HCT116 (cell line): ENCODE data around the gene PREP. TPM values are rescaled to one million over a fixed set of nuclear protein-coding genes. Genes with fewer than 3 reads are reported as not detected.
A peak's percentile ranks its signal among the peaks of the same experiment; 100 is the strongest.

Experiments used
- ATAC-seq: fragments of 200-7000 bp; cut with Tn5 transposase; 2 replicates; pipeline ENCODE4 v1.9.1; 2020; ENCODE audit warnings: mild to moderate bottlenecking, moderate library complexity
- BruUV-seq: library from RNA; stranded (reverse); fragments of 400-500 nt; replicated peaks from 2 replicates; lab custom pipeline; 2021; lab: Mats Ljungman, UMichigan
- CTCF ChIA-PET: fragments of 300-600 bp; sonication (Branson Sonifier 250); formaldehyde crosslinking; loops from one replicate; lab custom pipeline; 2021; ENCODE audit warnings: antibody characterized with exemption; lab: Charles Lee
- POLR2A ChIA-PET: fragments of 300-600, 350-600 bp; sonication (Branson Sonifier 250); formaldehyde crosslinking; loops from one replicate; lab custom pipeline; 2021; ENCODE audit warnings: antibody characterized with exemption; lab: Charles Lee
- RAD21 ChIA-PET, 2 experiments: fragments of 300-600 bp; sonication (Branson Sonifier 250); formaldehyde crosslinking; loops; one replicate each; lab custom pipeline; 2023; ENCODE audit warnings: low total read pairs in 2 of 2; ENCODE audit not compliant: uncharacterized antibody in 2 of 2, unreplicated experiment in 2 of 2, low non-redundant PET in 1 of 2; lab: Charles Lee
- DNase-seq: peaks from one replicate; pipeline ENCODE4 v3.0.0-alpha.2; 2010; ENCODE audit warnings: low read depth, low spot score
- H2AFZ ChIP-seq: fragments of 200-600 bp; shearing (Covaris generic), sonication (generic); 2 replicates; pipeline ENCODE4 v1.6.1; 2017; ENCODE audit warnings: low read depth, mixed run types, mixed read lengths, antibody characterized with exemption, low read length; ENCODE audit not compliant: poor library complexity, severe bottlenecking
- H3K27ac ChIP-seq: 2 replicates; pipeline ENCODE4 v1.5.1; 2012; ENCODE audit warnings: low read depth, low read length
- H3K27me3 ChIP-seq: fragments of 200-600 bp; sonication (generic); 2 replicates; pipeline ENCODE4 v1.6.1; 2016; ENCODE audit warnings: mixed run types, low read length, mixed read lengths; ENCODE audit not compliant: insufficient read depth
- H3K36me3 ChIP-seq, 2 experiments: fragments of 200-500 bp in 1 of 2; fragments of 200-600 bp in 1 of 2; sonication (Bioruptor generic) in 1 of 2; sonication (generic) in 1 of 2; 2 replicates each; pipeline versions ENCODE4 v1.5.1 to v1.6.1; 2014 to 2016; ENCODE audit warnings: low read length in 2 of 2, inconsistent platforms in 1 of 2, mixed read lengths in 1 of 2, mixed run types in 1 of 2; ENCODE audit not compliant: insufficient read depth in 2 of 2, control insufficient read depth in 1 of 2
- H3K4me1 ChIP-seq, 2 experiments: fragments of 200-600 bp in 1 of 2; sonication (generic) in 1 of 2; 2 replicates each; pipeline versions ENCODE4 v1.5.1 to v1.6.1; 2012 to 2017; ENCODE audit warnings: low read length in 2 of 2, inconsistent platforms in 1 of 2, mild to moderate bottlenecking in 1 of 2, mixed read lengths in 1 of 2, mixed run types in 1 of 2, moderate library complexity in 1 of 2; ENCODE audit not compliant: insufficient read depth in 2 of 2, control insufficient read depth in 1 of 2
- H3K4me2 ChIP-seq: fragments of 200-600 bp; sonication (generic); 2 replicates; pipeline ENCODE4 v1.6.1; 2017; ENCODE audit warnings: mixed run types, low read length, mixed read lengths
- H3K4me3 ChIP-seq, 2 experiments: fragments of 200-600 bp in 1 of 2; sonication (generic) in 1 of 2; replicated peaks in 1 of 2; 2 replicates each; pipeline ENCODE4 v1.5.1; 2011 to 2016; ENCODE audit warnings: low read length in 2 of 2, control low read depth in 1 of 2, low read depth in 1 of 2, mild to moderate bottlenecking in 1 of 2, mixed read lengths in 1 of 2, mixed run types in 1 of 2
- H3K79me2 ChIP-seq: fragments of 200-600 bp; sonication (generic); 2 replicates; pipeline ENCODE4 v1.6.1; 2017; ENCODE audit warnings: mild to moderate bottlenecking, mixed run types, low read length, moderate library complexity, mixed read lengths; ENCODE audit not compliant: insufficient read depth
- H3K9ac ChIP-seq: fragments of 200-600 bp; sonication (generic); 2 replicates; pipeline ENCODE4 v1.6.1; 2016; ENCODE audit warnings: low read length, mixed read lengths
- H3K9me2 ChIP-seq: fragments of 200-600 bp; sonication (generic), shearing (Covaris generic); 2 replicates; pipeline ENCODE4 v1.6.1; 2017; ENCODE audit warnings: mixed run types, mild to moderate bottlenecking, moderate library complexity; ENCODE audit not compliant: insufficient read depth
- H3K9me3 ChIP-seq, 2 experiments: fragments of 200-500 bp in 1 of 2; fragments of 200-600 bp in 1 of 2; sonication (Bioruptor generic) in 1 of 2; sonication (generic) in 1 of 2; 2 replicates each; pipeline ENCODE4 v1.6.1; 2014 to 2017; ENCODE audit warnings: low read length in 2 of 2, mixed read lengths in 2 of 2, inconsistent platforms in 1 of 2, low read depth in 1 of 2, mild to moderate bottlenecking in 1 of 2, mixed run types in 1 of 2, moderate library complexity in 1 of 2; ENCODE audit not compliant: control insufficient read depth in 1 of 2, insufficient read depth in 1 of 2
- H4K20me1 ChIP-seq: fragments of 200-600 bp; sonication (generic), shearing (Covaris generic); 2 replicates; pipeline ENCODE4 v1.6.1; 2017; ENCODE audit warnings: mixed run types, mild to moderate bottlenecking, moderate library complexity; ENCODE audit not compliant: insufficient read depth
- CEBPB ChIP-seq: IDR thresholded peaks from 2 replicates; pipeline ENCODE4 v1.6.1; 2012; ENCODE audit warnings: low read depth
- EGR1 ChIP-seq: IDR thresholded peaks from 2 replicates; pipeline ENCODE4 v1.6.1; 2012; ENCODE audit warnings: low read depth
- ELF1 ChIP-seq: IDR thresholded peaks from 2 replicates; pipeline ENCODE4 v1.6.1; 2012; ENCODE audit warnings: low read depth, borderline replicate concordance
- FOSL1 ChIP-seq: IDR thresholded peaks from 2 replicates; pipeline ENCODE4 v1.6.1; 2012; ENCODE audit warnings: low read depth
- JUND ChIP-seq: IDR thresholded peaks from 2 replicates; pipeline ENCODE4 v1.6.1; 2012
- POLR2A ChIP-seq: IDR thresholded peaks from 2 replicates; pipeline ENCODE4 v1.7.0; 2011; ENCODE audit warnings: borderline replicate concordance; ENCODE audit not compliant: insufficient read depth, insufficient read length; ENCODE audit errors: extremely low read depth
- RAD21 ChIP-seq: IDR thresholded peaks from 2 replicates; pipeline ENCODE4 v1.6.1; 2012; ENCODE audit warnings: low read depth, mild to moderate bottlenecking
- SIN3A ChIP-seq: IDR thresholded peaks from 2 replicates; pipeline ENCODE4 v1.6.1; 2012; ENCODE audit warnings: low read depth
- SP1 ChIP-seq: IDR thresholded peaks from 2 replicates; pipeline ENCODE4 v1.6.1; 2012; ENCODE audit warnings: low read depth
- SRF ChIP-seq: IDR thresholded peaks from 2 replicates; pipeline ENCODE4 v1.6.1; 2012; ENCODE audit warnings: low read depth
- TCF7L2 ChIP-seq: IDR thresholded peaks from 2 replicates; pipeline ENCODE4 v1.7.0; 2011; ENCODE audit warnings: borderline replicate concordance, inconsistent platforms; ENCODE audit not compliant: insufficient read depth, insufficient read length; ENCODE audit errors: extremely low read depth
- ZFX ChIP-seq: fragments of 450-650 bp; IDR thresholded peaks from 2 replicates; pipeline ENCODE4 v1.6.1; 2017
- ZNF274 ChIP-seq: fragments of 200-500 bp; sonication (Bioruptor generic); IDR thresholded peaks from 2 replicates; pipeline ENCODE4 v1.6.1; 2014; ENCODE audit warnings: mild to moderate bottlenecking, low read depth, low read length, inconsistent platforms
- intact Hi-C: fragments of 100-400 bp; cut with micrococcal nuclease; formaldehyde crosslinking; loops from 2 replicates; pipeline ENCODE4 v1.10.0; 2022
- total RNA-seq: library from RNA; stranded (reverse); gene quantifications from one replicate; pipeline ENCODE4 v1.2.1, GENCODE V29; 2021; ENCODE audit not compliant: unreplicated experiment
- TF ChIP-seq, protein P1 (sequence below): IDR thresholded peaks from 2 replicates; pipeline ENCODE4 v1.6.1; 2011; ENCODE audit warnings: mild to moderate bottlenecking, low read length, moderate library complexity; ENCODE audit not compliant: insufficient replicate concordance; ENCODE audit errors: extremely low read depth
- TF ChIP-seq, protein P2 (sequence below): IDR thresholded peaks from 2 replicates; pipeline ENCODE4 v1.6.1; 2012
- TF ChIP-seq, protein P3 (sequence below): IDR thresholded peaks from 2 replicates; pipeline ENCODE4 v1.6.1; 2012
- TF ChIP-seq, protein P4 (sequence below), 3 experiments: fragments of 200-600 bp in 1 of 3; sonication (generic) in 1 of 3; IDR thresholded peaks in 2 of 3; conservative IDR thresholded peaks in 1 of 3; 2 replicates each; pipeline ENCODE4 v1.5.1; 2012 to 2017; ENCODE audit warnings: low read depth in 2 of 3, low read length in 2 of 3, antibody characterized with exemption in 1 of 3, borderline replicate concordance in 1 of 3, control low read depth in 1 of 3, mild to moderate bottlenecking in 1 of 3, mixed read lengths in 1 of 3, mixed run types in 1 of 3, moderate library complexity in 1 of 3; ENCODE audit not compliant: insufficient read depth in 1 of 3
- TF ChIP-seq, protein P5 (sequence below): IDR thresholded peaks from 2 replicates; pipeline ENCODE4 v1.6.1; 2012; ENCODE audit warnings: low read depth

The PREP gene
- total RNA-seq, 1 experiment from 2014 or later = 53.5 TPM

DNA sequence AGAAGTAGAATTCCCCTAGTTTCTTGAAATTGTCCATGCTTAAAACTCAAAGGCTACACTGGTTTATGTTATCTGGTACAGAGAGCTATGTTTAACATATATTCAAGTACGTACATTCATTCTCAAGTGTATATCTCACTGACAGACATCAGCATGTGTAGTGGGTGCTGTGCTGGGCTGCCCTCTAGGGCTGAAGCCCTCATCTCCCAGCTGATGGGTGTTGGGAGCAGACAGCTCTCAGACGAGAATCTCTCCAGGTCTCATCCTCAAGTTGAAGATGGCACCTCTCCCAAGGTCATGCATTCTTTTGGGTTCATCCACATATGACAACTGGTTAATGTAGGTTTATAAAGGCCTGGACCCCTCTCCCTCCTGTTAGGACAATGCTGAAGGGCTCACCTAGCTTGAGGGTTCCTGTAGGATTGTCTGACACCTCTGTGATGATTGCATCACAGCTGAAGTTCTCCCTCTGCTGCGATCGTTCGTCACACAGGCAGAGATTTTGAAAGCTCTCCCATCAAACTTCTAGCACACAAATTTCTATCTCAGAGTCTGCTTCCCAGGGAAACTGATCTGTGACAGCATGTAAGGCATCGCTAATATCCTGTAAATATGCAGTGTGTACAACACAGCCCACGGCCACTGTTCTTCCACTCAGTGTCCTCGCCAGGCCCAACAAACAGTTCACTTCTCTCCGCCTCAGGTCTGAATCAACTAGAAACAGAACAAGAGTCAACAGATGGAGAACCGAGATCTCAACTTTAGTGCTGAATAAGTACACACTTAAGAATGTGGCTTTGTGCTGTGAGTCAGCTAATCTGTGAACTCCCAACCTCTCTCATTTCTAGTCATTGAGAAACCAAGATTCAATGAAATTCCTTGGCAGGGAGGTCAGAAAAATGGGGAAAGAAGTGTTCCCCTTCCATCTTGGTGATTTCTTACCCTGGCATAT lies 43.2 kb downstream of the PREP start:
- no peak overlapping the region for H3K27ac ChIP-seq
- H3K4me2 ChIP-seq = no peak overlapping the region
- no peak overlapping the region for H3K9ac ChIP-seq
- ChIA-PET CTCF (no interaction called here), RAD21 (no interaction called here), POLR2A (no interaction called here)
- peaks cover 0 to 8% of the 10 kb centered on the region in 2 experiments; a peak in 1 of 4 replicates for H3K36me3 ChIP-seq
- no peak for TF ChIP-seq CEBPB
- no peak for TF ChIP-seq RAD21
- TF ChIP-seq, protein P1, sequence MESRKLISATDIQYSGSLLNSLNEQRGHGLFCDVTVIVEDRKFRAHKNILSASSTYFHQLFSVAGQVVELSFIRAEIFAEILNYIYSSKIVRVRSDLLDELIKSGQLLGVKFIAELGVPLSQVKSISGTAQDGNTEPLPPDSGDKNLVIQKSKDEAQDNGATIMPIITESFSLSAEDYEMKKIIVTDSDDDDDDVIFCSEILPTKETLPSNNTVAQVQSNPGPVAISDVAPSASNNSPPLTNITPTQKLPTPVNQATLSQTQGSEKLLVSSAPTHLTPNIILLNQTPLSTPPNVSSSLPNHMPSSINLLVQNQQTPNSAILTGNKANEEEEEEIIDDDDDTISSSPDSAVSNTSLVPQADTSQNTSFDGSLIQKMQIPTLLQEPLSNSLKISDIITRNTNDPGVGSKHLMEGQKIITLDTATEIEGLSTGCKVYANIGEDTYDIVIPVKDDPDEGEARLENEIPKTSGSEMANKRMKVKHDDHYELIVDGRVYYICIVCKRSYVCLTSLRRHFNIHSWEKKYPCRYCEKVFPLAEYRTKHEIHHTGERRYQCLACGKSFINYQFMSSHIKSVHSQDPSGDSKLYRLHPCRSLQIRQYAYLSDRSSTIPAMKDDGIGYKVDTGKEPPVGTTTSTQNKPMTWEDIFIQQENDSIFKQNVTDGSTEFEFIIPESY = no peak
- TF ChIP-seq, protein P2, sequence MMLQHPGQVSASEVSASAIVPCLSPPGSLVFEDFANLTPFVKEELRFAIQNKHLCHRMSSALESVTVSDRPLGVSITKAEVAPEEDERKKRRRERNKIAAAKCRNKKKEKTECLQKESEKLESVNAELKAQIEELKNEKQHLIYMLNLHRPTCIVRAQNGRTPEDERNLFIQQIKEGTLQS = no peak
- TF ChIP-seq EGR1 = no peak
- no peak for TF ChIP-seq ELF1
- TF ChIP-seq TCF7L2 = no peak
- TF ChIP-seq ZFX = no peak
- TF ChIP-seq SP1 = no peak
- TF ChIP-seq FOSL1 = no peak
- TF ChIP-seq ZNF274 = no peak
- TF ChIP-seq, protein P3, sequence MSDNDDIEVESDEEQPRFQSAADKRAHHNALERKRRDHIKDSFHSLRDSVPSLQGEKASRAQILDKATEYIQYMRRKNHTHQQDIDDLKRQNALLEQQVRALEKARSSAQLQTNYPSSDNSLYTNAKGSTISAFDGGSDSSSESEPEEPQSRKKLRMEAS = no peak
- TF ChIP-seq, protein P4, sequence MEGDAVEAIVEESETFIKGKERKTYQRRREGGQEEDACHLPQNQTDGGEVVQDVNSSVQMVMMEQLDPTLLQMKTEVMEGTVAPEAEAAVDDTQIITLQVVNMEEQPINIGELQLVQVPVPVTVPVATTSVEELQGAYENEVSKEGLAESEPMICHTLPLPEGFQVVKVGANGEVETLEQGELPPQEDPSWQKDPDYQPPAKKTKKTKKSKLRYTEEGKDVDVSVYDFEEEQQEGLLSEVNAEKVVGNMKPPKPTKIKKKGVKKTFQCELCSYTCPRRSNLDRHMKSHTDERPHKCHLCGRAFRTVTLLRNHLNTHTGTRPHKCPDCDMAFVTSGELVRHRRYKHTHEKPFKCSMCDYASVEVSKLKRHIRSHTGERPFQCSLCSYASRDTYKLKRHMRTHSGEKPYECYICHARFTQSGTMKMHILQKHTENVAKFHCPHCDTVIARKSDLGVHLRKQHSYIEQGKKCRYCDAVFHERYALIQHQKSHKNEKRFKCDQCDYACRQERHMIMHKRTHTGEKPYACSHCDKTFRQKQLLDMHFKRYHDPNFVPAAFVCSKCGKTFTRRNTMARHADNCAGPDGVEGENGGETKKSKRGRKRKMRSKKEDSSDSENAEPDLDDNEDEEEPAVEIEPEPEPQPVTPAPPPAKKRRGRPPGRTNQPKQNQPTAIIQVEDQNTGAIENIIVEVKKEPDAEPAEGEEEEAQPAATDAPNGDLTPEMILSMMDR (IDR thresholded peaks at IDR 0.05 in 2 of 3, conservative IDR thresholded peaks at IDR 0.05 in 1 of 3; ENCODE audit: borderline replicate concordance in 1 of 3, insufficient read depth in 1 of 3, low read depth in 2 of 3, low read length in 2 of 3) = no peak
- TF ChIP-seq, protein P5, sequence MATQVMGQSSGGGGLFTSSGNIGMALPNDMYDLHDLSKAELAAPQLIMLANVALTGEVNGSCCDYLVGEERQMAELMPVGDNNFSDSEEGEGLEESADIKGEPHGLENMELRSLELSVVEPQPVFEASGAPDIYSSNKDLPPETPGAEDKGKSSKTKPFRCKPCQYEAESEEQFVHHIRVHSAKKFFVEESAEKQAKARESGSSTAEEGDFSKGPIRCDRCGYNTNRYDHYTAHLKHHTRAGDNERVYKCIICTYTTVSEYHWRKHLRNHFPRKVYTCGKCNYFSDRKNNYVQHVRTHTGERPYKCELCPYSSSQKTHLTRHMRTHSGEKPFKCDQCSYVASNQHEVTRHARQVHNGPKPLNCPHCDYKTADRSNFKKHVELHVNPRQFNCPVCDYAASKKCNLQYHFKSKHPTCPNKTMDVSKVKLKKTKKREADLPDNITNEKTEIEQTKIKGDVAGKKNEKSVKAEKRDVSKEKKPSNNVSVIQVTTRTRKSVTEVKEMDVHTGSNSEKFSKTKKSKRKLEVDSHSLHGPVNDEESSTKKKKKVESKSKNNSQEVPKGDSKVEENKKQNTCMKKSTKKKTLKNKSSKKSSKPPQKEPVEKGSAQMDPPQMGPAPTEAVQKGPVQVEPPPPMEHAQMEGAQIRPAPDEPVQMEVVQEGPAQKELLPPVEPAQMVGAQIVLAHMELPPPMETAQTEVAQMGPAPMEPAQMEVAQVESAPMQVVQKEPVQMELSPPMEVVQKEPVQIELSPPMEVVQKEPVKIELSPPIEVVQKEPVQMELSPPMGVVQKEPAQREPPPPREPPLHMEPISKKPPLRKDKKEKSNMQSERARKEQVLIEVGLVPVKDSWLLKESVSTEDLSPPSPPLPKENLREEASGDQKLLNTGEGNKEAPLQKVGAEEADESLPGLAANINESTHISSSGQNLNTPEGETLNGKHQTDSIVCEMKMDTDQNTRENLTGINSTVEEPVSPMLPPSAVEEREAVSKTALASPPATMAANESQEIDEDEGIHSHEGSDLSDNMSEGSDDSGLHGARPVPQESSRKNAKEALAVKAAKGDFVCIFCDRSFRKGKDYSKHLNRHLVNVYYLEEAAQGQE = no peak
- no peak for TF ChIP-seq SRF
- TF ChIP-seq JUND = no peak
- no peak for TF ChIP-seq POLR2A
- no peak for TF ChIP-seq SIN3A
- intact Hi-C loops = no loop called here
- DNase-seq (no peak), ATAC-seq (peak; percentile 27; the same call in 1 of the 2 replicates)
- H3K4me3 ChIP-seq = no peak overlapping the region
- peaks cover 0 to 12% of the 10 kb centered on the region in 2 experiments; a peak in 2 of 4 replicates for H3K4me1 ChIP-seq
- no TSS peak for BruUV-seq
- peaks cover 6% of the 10 kb centered on the region; the same call in 1 of the 2 replicates for H4K20me1 ChIP-seq
- no peaks in the 10 kb centered on the region; the same call in 1 of the 2 replicates for H3K79me2 ChIP-seq
- no peaks in the 10 kb centered on the region for H3K9me2 ChIP-seq
- H2AFZ ChIP-seq = no peak overlapping the region
- H3K27me3 ChIP-seq = no peaks in the 10 kb centered on the region
- no peaks in the 10 kb centered on the region; a peak in 1 of 4 replicates for H3K9me3 ChIP-seq
